ENCODE measurements around the gene CEP104. TPM values are rescaled to one million over a fixed set of nuclear protein-coding genes. Genes with fewer than 3 reads are reported as not detected.

Gene CEP104
- total RNA-seq, 1 donor from 2014 or later, result 35.1 TPM

GRCh38 chr1:3783651-3784474 lies 73.1 kb downstream of the CEP104 start:
- H3K36me3 Mint-ChIP-seq (ENCODE audit: unreplicated experiment), result peaks cover 41% of the 10 kb centered on the region
- H3K4me3 Mint-ChIP-seq (ENCODE audit: unreplicated experiment), result no peak overlapping the region
- H3K27ac Mint-ChIP-seq (ENCODE audit: unreplicated experiment), result no peak overlapping the region
- no peak for DNase-seq (ENCODE audit: extremely low spot score, unreplicated experiment)
- H3K4me1 Mint-ChIP-seq (ENCODE audit: unreplicated experiment), result peaks cover 2% of the 10 kb centered on the region
- TF ChIP-seq CTCF (IDR thresholded peaks at IDR 0.05), result no peak
- H3K9me3 Mint-ChIP-seq (ENCODE audit: unreplicated experiment), result no peaks in the 10 kb centered on the region
- H3K27me3 Mint-ChIP-seq (ENCODE audit: unreplicated experiment), result no peaks in the 10 kb centered on the region

DNA sequence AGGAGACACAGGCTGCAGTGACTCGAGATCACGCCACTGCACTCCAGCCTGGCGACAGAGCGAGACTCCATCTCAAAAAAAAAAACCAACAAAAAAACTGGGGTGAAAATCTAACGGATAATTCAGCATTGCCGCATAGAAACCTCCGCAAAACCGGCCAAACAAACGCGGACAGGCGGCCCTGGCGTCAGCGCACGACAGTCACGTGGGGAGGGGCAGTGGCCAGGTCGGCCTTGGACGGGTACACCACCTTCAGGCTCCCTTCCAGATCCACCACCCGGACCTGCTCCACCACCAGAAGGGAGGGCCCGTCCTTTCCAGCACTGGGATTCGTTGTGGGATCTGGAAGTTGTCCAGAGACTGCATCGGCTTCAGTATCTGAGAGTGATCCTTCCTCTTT lies 76.1 kb downstream of the CEP104 start:
- DNase-seq (ENCODE audit: extremely low spot score, unreplicated experiment), result no peak
- H3K36me3 Mint-ChIP-seq (ENCODE audit: unreplicated experiment), result peaks cover 35% of the 10 kb centered on the region
- H3K4me1 Mint-ChIP-seq (ENCODE audit: unreplicated experiment), result peaks cover 2% of the 10 kb centered on the region
- no peaks in the 10 kb centered on the region for H3K27me3 Mint-ChIP-seq (ENCODE audit: unreplicated experiment)
- H3K9me3 Mint-ChIP-seq (ENCODE audit: unreplicated experiment), result no peaks in the 10 kb centered on the region
- no peak overlapping the region for H3K27ac Mint-ChIP-seq (ENCODE audit: unreplicated experiment)
- TF ChIP-seq CTCF (IDR thresholded peaks at IDR 0.05), result no peak
- H3K4me3 Mint-ChIP-seq (ENCODE audit: unreplicated experiment), result no peak overlapping the region

GRCh38 chr1:3779912-3780416 lies 77.0 kb downstream of the CEP104 start:
- Mint-ChIP-seq H3K4me1 (ENCODE audit: unreplicated experiment) (peaks cover 12% of the 10 kb centered on the region), H3K36me3 (ENCODE audit: unreplicated experiment) (peaks cover 28% of the 10 kb centered on the region), H3K27ac (ENCODE audit: unreplicated experiment) (no peak overlapping the region), H3K4me3 (ENCODE audit: unreplicated experiment) (no peak overlapping the region), H3K9me3 (ENCODE audit: unreplicated experiment) (no peaks in the 10 kb centered on the region), H3K27me3 (ENCODE audit: unreplicated experiment) (no peaks in the 10 kb centered on the region)
- no peak for TF ChIP-seq CTCF (IDR thresholded peaks at IDR 0.05)
- DNase-seq (ENCODE audit: extremely low spot score, unreplicated experiment), result no peak

DNA sequence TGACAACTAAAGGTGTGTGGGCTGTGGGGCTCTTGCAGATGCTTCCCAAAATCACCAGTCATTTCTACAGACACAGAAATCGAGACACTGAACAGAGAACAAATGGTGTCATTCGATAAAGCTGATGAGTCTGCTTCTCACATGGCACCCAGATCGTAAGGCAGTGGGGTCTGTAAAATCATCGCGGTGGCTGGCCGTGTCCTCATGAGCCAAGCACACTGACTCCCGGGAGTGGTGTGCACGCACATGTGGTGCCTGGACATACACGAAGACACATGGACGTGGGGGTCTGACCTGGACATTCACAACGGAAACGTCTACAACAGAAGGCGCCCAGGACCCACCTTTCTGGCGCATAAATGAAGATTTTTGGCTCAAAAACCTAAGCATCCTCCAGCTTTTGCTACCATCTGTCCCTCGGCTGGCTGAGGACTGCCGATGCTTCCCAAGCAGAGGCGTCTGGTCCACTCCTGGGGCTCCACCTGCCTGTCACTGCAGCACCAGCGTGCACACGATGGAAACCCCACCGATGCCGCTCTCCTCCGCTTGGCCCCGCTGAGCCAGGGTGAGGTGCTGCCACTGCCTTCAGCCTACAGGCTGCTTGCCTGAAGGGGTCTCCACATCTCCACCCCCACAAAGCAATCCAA lies 77.6 kb downstream of the CEP104 start:
- Mint-ChIP-seq H3K4me1 (ENCODE audit: unreplicated experiment) (peaks cover 12% of the 10 kb centered on the region), H3K36me3 (ENCODE audit: unreplicated experiment) (peaks cover 23% of the 10 kb centered on the region), H3K27ac (ENCODE audit: unreplicated experiment) (no peak overlapping the region), H3K4me3 (ENCODE audit: unreplicated experiment) (no peak overlapping the region), H3K9me3 (ENCODE audit: unreplicated experiment) (no peaks in the 10 kb centered on the region), H3K27me3 (ENCODE audit: unreplicated experiment) (no peaks in the 10 kb centered on the region)
- no peak for TF ChIP-seq CTCF (IDR thresholded peaks at IDR 0.05)
- no peak for DNase-seq (ENCODE audit: extremely low spot score, unreplicated experiment)

GRCh38 chr1:3778590-3779264 lies 78.3 kb downstream of the CEP104 start:
- H3K27ac Mint-ChIP-seq (ENCODE audit: unreplicated experiment), result no peak overlapping the region
- no peaks in the 10 kb centered on the region for H3K27me3 Mint-ChIP-seq (ENCODE audit: unreplicated experiment)
- H3K36me3 Mint-ChIP-seq (ENCODE audit: unreplicated experiment), result peaks cover 16% of the 10 kb centered on the region
- DNase-seq (ENCODE audit: extremely low spot score, unreplicated experiment), result no peak
- H3K9me3 Mint-ChIP-seq (ENCODE audit: unreplicated experiment), result no peaks in the 10 kb centered on the region
- TF ChIP-seq CTCF (IDR thresholded peaks at IDR 0.05), result no peak
- peaks cover 12% of the 10 kb centered on the region for H3K4me1 Mint-ChIP-seq (ENCODE audit: unreplicated experiment)
- H3K4me3 Mint-ChIP-seq (ENCODE audit: unreplicated experiment), result no peak overlapping the region

Measured in osteocyte (in vitro differentiated cells).